AG09309 (cell line): ENCODE data around the gene SRP54.

ENCODE experiments used
- DNase-seq: peaks from one replicate; pipeline ENCODE4 v3.0.0-alpha.2; 2010; ENCODE audit warnings: low read depth
- H3K4me3 ChIP-seq: 2 replicates; pipeline ENCODE4 v1.5.1; 2011; ENCODE audit warnings: mild to moderate bottlenecking, low read depth, low read length, moderate library complexity; ENCODE audit not compliant: control insufficient read depth
- CTCF ChIP-seq: IDR thresholded peaks from 2 replicates; pipeline ENCODE4 v1.5.1; 2011; ENCODE audit warnings: mild to moderate bottlenecking, low read depth, low read length, inconsistent platforms; ENCODE audit not compliant: insufficient read depth, control insufficient read depth; ENCODE audit errors: missing control alignments

Gene SRP54

GRCh38 chr14:34993426-34993825, 10.6 kb downstream of the SRP54 start:
- H3K4me3 ChIP-seq, result no peak overlapping the region
- no peak for DNase-seq
- TF ChIP-seq CTCF, result no peak

GRCh38 chr14:34994668-34995067, 11.9 kb downstream of the SRP54 start:
- no peak for TF ChIP-seq CTCF
- no peak overlapping the region for H3K4me3 ChIP-seq
- no peak for DNase-seq

- DNase-seq, result no peak
- no peak for TF ChIP-seq CTCF
- no peak overlapping the region for H3K4me3 ChIP-seq
Measured at GRCh38 chr14:34997762-34998161, 15.0 kb downstream of the SRP54 start.

GRCh38 chr14:34999500-34999899, 16.7 kb downstream of the SRP54 start:
- no peak for DNase-seq
- TF ChIP-seq CTCF, result no peak
- no peak overlapping the region for H3K4me3 ChIP-seq

GRCh38 chr14:35001621-35002020, 18.8 kb downstream of the SRP54 start:
- no peak for TF ChIP-seq CTCF
- DNase-seq, result no peak
- H3K4me3 ChIP-seq, result no peak overlapping the region

GRCh38 chr14:35004839-35005238, 22.0 kb downstream of the SRP54 start:
- no peak for TF ChIP-seq CTCF
- no peak overlapping the region for H3K4me3 ChIP-seq
- no peak for DNase-seq

- H3K4me3 ChIP-seq, result no peak overlapping the region
- DNase-seq, result no peak
- no peak for TF ChIP-seq CTCF
Measured at GRCh38 chr14:35016568-35016967, 33.8 kb downstream of the SRP54 start.
